Heart left ventricle (tissue), 13 donors: ENCODE results near the gene BAG3.

ENCODE experiments used
- CTCF ChIP-seq, 12 donors: fragments of 200-600 bp; sonication (generic) in 4 of 12; IDR thresholded peaks; one replicate each; pipeline versions ENCODE4 v1.5.0 to v1.8.0; 2018 to 2022; ENCODE audit warnings: antibody characterized with exemption in 12 of 12, mild to moderate bottlenecking in 5 of 12
- POLR2A ChIP-seq, 2 donors: fragments of 450-650 bp; IDR thresholded peaks; one replicate each; pipeline ENCODE4 v1.6.1; 2017; ENCODE audit warnings: antibody characterized with exemption in 2 of 2, mild to moderate bottlenecking in 2 of 2, moderate library complexity in 2 of 2
- donor health status: ischemic (EF 13 %, LVEDD 7.1; RV severe dilation, severe dysfunction).
- donor health status: DM: no; HTN: yes; CAD: no.
- donor health status: DM: no; HTN: no; CAD: no.
- donor health status: ischemic (EF 25% LVEDD 6.9; RV normal size, moderate dysfunction).
- donor health status: ischemic (EF 25% LVEDD 5.7; RV mildly dilated, moderate dysfunction).
- donor health status: ischemic (EF 35%, LVEDD 5.7; RV mildly dilated, moderate dysfunction).
- donor health status: nonischemic (EF 11% LVEDD 7.7; RV severe dilation, severe dysfunction).
- donor health status: DM: yes; HTN: yes; CAD: no.
- donor health status: PGD.
- donor health status: ischemic (EF 29% LVEDD 5.4; RV normal size, mild dysfunction).
- donor health status: nonischemic (EF 23%, LVEDD 6.1; RV moderate dilation, normal function).

- TF ChIP-seq CTCF (IDR thresholded peaks at IDR 0.05) (no peak), POLR2A (IDR thresholded peaks at IDR 0.05) (no peak)
These were observed 75.6 kb downstream of the BAG3 start for GRCh38 chr10:119726676-119727261.
